ENCODE data around the gene SOWAHD.

DNA sequence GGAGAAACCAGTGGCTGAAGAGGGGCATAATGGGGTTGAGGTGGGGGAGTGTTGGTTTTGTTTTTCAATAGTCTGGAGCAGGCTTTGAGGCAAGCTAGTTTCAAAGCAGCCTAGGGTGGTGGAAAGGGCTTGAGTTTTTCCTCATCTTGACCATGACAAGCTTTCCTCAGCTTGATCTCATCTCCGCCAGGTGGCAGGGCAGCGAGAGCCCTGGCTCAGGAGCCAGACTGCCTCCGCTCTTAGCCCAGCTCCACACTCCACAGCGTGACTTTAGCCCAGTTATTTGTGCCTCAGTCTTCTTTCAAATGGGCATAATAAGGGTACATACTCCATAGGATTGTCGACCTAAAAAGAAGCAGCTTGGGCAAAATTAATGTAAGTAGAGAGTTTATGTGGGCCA, 29.9 kb upstream of the SOWAHD start:
- TF ChIP-seq POLR2A (IDR thresholded peaks at IDR 0.05; ENCODE audit: low read length) (no peak), GATA1 (IDR thresholded peaks at IDR 0.05; ENCODE audit: low read depth, low read length) (no peak)

Measured in erythroblast (primary cell).